RWPE1 (cell line): ENCODE data around the gene CA6.
A peak's percentile ranks its signal among the peaks of the same experiment; 100 is the strongest.

ENCODE experiments used
- CTCF ChIA-PET: fragments of 350-600 bp; sonication (Branson Sonifier 250); formaldehyde crosslinking; extraction: SDS; loops from one replicate; lab custom pipeline; 2021; lab: Yijun Ruan, JAX
- POLR2A ChIA-PET: fragments of 400-600 bp; formaldehyde crosslinking; extraction: SDS; loops from one replicate; lab custom pipeline; 2020; ENCODE audit warnings: antibody characterized with exemption; ENCODE audit not compliant: low non-redundant PET; lab: Yijun Ruan, JAX
- DNase-seq: peaks from one replicate; pipeline ENCODE4 v3.0.0; 2012; ENCODE audit warnings: low spot score
- H3K27ac ChIP-seq: fragments of 450-650 bp; 2 replicates; pipeline ENCODE4 v1.5.1; 2017
- CTCF ChIP-seq: fragments of 450-650 bp; conservative IDR thresholded peaks from 2 replicates; pipeline ENCODE4 v1.5.1; 2017; ENCODE audit warnings: low read depth, mild to moderate bottlenecking

CA6 gene

GRCh38 chr1:8938232-8938999 is 7.3 kb upstream of the CA6 start:
- POLR2A ChIA-PET = no interaction called here

GRCh38 chr1:8939000-8939265 is 6.7 kb upstream of the CA6 start:
- POLR2A ChIA-PET = no interaction called here
- CTCF ChIA-PET = interaction anchor here (0.6 to 0.7 kb wide), 2 partner anchors 9 to 132 kb away, joined by 3 to 5 read pairs; no protein-coding TSS in a partner anchor
- DNase-seq = no peak
- no peak for TF ChIP-seq CTCF
- H3K27ac ChIP-seq = no peak overlapping the region

More at GRCh38 chr1:8938232-8938999, 7.3 kb upstream of the CA6 start:
- CTCF ChIA-PET = interaction anchor here (0.6 to 0.7 kb wide), 3 partner anchors 20 to 243 kb away, joined by 3 to 5 read pairs (median 3); no protein-coding TSS in a partner anchor
- no peak for TF ChIP-seq CTCF
- no peak overlapping the region for H3K27ac ChIP-seq
- DNase-seq = no peak

DNA sequence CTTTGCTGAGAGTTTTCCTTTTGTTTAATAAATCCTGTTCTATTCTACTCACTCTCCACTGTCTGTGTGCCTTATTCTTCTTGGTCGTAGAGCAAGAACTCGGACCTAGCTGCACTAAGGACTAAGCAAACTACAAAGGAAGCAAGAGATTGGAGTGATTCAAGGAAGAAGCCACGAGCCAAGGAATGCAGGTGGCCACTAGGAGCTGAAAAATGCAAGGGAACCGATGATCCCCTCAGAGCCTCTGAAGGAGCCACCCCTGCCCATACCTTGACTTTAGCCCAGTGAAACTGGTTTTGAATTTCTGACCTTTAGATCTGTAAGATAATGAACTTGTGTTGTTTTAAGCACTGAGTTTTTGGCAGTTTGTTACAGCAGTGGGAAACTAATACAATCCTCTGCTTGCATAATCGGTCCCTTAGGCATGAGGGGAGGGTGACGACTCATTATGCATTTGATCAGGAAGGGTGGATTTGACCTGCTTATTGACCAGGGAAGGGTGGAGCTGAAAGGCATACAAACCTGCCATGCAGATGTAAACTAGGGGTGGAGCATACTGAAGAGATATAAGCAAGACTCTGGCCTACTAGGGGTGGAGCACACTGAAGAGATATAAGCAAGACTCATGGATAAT is 6.2 kb upstream of the CA6 start:
- ChIA-PET CTCF (interaction anchor here (0.6 to 0.7 kb wide), 2 partner anchors 9 to 32 kb away, joined by 3 to 5 read pairs; no protein-coding TSS in a partner anchor), POLR2A (no interaction called here)
- peak; percentile 37 for DNase-seq
- H3K27ac ChIP-seq = no peak overlapping the region
- no peak for TF ChIP-seq CTCF

DNA sequence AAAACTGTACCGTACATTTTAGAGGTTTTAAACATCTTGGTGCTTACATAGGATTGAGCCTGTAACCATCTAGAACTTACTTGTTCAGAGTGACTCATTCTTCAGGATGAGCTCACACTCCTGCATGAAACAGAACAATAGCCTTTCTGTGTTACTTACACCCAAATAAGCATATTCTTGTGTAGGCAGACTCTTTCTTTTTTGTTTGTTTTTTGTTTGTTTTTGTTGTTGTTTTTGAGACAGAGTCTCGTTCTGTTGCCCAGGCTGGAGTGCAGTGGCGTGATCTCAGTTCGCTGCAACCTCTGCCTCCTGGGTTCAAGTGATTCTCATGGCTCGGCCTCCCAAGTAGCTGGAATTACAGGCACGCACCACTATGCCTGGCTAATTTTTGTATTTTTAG is 3.8 kb upstream of the CA6 start:
- DNase-seq = peak; percentile 88
- ChIA-PET POLR2A (no interaction called here), CTCF (interaction anchor here (0.7 kb wide), 1 partner anchor 45 kb away, joined by 5 read pairs; no protein-coding TSS in a partner anchor)
- no peak for TF ChIP-seq CTCF
- H3K27ac ChIP-seq = peak overlapping the region; percentile 52

DNA sequence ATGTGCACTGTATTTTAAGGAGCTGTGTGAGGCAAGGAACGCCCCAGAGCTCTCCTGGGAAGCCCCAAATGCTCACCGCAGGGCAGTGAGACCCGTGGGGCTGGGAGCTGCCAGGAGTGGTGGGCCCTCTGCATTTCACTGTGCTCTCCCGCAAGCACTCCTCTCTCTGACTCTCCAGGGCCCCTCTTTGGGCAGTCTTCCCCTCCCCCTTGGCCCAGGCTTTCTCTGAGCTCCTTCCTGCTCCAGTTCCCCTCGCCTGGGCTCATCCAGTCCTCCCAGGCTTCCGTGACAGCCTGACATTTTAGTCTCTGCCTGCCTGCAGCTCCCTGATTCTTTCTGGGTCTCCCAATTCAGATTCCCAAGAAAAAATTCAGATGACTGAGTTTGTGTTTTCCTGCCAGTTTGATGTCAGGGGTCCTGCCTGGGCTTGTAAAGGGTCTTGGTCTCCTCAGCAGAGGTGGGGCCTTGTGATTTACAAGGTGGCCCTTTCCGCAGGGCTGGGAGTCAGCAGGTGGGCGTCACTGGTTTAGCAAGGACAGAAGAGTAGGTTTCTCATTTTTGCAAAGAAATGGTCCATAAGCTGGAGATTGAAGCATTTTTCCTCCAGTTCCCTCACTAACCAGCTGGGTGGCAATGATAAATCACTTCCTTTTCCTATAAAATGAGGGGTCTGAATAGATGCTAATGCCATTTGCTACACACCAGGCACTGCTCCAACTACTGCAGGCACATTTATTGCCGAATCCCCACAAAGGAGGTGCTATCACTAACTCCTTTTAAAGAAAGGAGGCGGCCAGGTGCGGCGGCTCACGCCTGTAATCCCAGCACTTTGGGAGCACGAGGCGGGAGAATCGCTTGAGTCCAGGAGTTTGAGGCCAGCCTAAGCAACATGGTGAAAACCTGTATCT is 1.9 kb upstream of the CA6 start:
- ChIA-PET CTCF (interaction anchor here (2.2 kb wide), 1 partner anchor 26 kb away, joined by 8 read pairs; no protein-coding TSS in a partner anchor), POLR2A (no interaction called here)
- H3K27ac ChIP-seq = no peak overlapping the region
- no peak for TF ChIP-seq CTCF
- no peak for DNase-seq

- no peak for TF ChIP-seq CTCF
- ChIA-PET POLR2A (no interaction called here), CTCF (no interaction called here)
- DNase-seq = no peak
- no peak overlapping the region for H3K27ac ChIP-seq
Measured at GRCh38 chr1:8947127-8947691, 1.5 kb downstream of the CA6 start.
